ENCODE measurements around the gene TPPP. TPM values are rescaled to one million over a fixed set of nuclear protein-coding genes. Genes with fewer than 3 reads are reported as not detected.

Gene TPPP
- total RNA-seq, 1 donor from 2014 or later: 1.1 TPM

Other genes with a start within 250 kb of the TPPP start
- gene SLC9A3, start 168.9 kb downstream of the TPPP start, total RNA-seq: 1.5 TPM
- 4.4 TPM for gene CEP72, start 81.0 kb downstream of the TPPP start, total RNA-seq
- 0.89 TPM for gene ZDHHC11B, start 91.4 kb upstream of the TPPP start, total RNA-seq
- gene ZDHHC11, start 157.6 kb upstream of the TPPP start, total RNA-seq: 4.1 TPM
- gene BRD9, start 199.4 kb upstream of the TPPP start, total RNA-seq: 33.9 TPM
- gene TRIP13, start 199.5 kb upstream of the TPPP start, total RNA-seq: 6.5 TPM